HFF-Myc (cell line): ENCODE data around the gene LHFPL2.

Experiments
- DNase-seq: peaks from one replicate; pipeline ENCODE4 v3.0.0-alpha.2; 2011; ENCODE audit warnings: low read depth; ENCODE audit errors: extremely low read depth
- H3K4me3 ChIP-seq: replicated peaks from 2 replicates; pipeline ENCODE4 v1.5.1; 2011; ENCODE audit warnings: low read depth, mild to moderate bottlenecking, control low read depth, low read length
- TF ChIP-seq, protein P1 (sequence below): IDR thresholded peaks from 2 replicates; pipeline ENCODE4 v1.5.1; 2012; ENCODE audit warnings: mild to moderate bottlenecking, low read depth, low read length, control low read depth; ENCODE audit errors: missing control alignments

Gene LHFPL2

DNA sequence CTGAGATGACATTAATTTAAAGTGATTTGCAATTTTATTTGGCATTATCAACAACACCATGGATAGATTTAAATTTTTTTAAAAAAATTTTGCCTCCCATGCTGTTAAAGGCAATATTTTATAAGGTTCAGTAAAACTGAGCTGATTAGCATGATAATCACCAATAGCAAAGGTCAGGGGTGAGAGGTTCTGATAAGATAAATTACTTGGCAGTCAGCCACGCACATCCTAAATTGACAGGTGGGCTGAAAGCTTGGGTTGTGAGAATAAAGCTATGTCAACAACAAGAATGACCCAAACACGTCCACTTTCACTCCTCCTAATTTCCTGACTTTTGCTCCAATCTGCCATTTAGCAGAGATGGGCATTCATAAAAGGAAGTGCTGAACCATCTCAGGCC lies 127.1 kb downstream of the LHFPL2 start:
- no peak for DNase-seq
- TF ChIP-seq, protein P1, sequence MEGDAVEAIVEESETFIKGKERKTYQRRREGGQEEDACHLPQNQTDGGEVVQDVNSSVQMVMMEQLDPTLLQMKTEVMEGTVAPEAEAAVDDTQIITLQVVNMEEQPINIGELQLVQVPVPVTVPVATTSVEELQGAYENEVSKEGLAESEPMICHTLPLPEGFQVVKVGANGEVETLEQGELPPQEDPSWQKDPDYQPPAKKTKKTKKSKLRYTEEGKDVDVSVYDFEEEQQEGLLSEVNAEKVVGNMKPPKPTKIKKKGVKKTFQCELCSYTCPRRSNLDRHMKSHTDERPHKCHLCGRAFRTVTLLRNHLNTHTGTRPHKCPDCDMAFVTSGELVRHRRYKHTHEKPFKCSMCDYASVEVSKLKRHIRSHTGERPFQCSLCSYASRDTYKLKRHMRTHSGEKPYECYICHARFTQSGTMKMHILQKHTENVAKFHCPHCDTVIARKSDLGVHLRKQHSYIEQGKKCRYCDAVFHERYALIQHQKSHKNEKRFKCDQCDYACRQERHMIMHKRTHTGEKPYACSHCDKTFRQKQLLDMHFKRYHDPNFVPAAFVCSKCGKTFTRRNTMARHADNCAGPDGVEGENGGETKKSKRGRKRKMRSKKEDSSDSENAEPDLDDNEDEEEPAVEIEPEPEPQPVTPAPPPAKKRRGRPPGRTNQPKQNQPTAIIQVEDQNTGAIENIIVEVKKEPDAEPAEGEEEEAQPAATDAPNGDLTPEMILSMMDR: no peak
- H3K4me3 ChIP-seq: no peak overlapping the region

DNA sequence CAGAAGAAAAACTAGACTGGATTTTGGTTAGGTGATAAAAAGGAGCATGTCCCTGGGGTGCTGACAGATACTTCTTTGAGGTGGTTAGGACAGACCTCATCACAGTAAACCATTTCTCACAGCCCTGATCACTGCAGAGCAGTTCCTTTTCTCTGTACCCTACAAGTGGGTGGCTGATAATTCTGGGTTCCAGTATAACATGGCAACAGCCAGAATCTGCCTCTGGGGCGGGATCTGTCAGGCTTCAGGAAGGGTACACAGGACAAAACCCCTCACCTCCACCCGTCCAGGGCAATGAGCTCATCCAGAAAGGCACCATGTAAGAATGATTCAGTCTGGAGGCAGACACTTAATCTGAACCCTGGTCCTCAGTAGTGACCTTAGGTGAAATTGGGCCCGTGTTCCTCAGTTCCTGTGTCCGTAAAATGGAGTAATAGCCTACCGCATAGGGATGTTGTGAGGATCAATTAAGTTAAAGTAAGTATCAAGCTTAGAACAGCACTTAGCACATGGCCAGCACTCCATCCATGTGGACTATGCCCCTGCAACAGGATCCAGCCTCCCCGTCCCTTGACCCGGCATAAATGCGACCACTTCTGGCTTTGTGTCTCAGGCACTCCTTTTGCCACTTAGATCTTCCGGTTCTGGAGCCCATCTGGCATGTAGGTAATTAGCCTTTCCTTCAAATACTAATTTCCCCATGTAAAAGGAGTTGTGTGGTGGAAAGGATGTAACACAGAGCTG lies 129.2 kb downstream of the LHFPL2 start:
- no peak overlapping the region for H3K4me3 ChIP-seq
- DNase-seq: no peak
- TF ChIP-seq, protein P1: no peak

DNA sequence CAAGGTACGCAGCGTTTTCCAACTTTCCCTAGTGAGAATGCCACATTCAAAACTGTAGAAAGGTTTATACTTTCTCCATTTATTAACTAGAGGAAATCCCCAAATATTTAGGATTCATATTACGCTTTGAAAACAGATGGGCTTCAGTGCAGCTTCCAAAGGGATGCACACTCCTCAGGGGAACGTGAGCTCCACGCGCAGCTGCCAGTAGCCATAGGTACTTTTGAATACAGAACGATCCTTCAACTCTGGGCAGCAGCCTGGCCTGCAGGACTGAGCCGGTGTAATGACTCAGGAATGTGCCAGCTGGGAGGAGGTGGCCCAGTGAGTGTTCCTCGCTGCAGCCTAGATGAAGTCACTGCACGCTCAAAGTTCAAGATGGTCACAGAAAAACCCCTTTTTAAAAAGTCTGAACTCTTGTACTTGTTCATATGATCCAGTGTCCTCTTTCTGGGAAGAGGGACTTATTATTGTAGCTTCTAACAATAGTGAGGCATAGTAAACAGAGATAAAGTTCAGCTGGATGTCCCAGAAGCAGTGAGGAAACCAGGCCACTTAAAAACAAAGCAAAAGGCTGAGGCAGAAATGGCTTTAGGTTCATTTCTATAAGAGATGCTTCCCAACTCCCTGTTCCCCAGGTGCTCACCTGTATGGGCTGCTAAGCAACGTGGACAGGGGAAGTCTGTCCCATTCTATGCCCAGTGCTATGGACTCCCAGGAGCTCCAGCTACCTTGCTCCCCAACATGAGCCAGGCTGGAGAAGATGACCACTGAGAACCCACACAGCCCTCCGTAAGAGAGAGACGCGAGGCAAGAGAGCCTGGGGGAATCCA lies 130.0 kb downstream of the LHFPL2 start:
- TF ChIP-seq, protein P1: no peak
- peak; percentile 42 for DNase-seq
- no peak overlapping the region for H3K4me3 ChIP-seq

DNA sequence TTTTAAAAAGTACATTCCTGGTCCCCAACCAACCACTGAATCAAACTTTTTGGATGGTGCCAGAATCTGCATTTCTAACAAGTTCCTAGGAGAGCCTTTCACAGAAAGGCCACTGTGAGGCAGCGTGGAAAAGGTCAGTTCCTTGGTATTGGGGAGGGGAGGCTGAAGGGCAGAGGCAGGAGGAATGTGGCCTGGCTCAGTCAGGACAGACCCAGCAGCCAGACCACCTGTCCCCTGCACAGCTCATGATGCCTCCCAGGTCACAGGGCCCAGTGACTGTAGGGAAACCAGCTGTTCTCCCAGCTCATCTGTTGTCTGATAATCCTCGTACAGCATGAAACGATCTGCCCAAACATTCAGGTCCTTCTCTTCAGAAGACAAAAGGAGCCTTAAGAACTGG lies 132.9 kb downstream of the LHFPL2 start:
- TF ChIP-seq, protein P1: no peak
- H3K4me3 ChIP-seq: no peak overlapping the region
- no peak for DNase-seq

DNA sequence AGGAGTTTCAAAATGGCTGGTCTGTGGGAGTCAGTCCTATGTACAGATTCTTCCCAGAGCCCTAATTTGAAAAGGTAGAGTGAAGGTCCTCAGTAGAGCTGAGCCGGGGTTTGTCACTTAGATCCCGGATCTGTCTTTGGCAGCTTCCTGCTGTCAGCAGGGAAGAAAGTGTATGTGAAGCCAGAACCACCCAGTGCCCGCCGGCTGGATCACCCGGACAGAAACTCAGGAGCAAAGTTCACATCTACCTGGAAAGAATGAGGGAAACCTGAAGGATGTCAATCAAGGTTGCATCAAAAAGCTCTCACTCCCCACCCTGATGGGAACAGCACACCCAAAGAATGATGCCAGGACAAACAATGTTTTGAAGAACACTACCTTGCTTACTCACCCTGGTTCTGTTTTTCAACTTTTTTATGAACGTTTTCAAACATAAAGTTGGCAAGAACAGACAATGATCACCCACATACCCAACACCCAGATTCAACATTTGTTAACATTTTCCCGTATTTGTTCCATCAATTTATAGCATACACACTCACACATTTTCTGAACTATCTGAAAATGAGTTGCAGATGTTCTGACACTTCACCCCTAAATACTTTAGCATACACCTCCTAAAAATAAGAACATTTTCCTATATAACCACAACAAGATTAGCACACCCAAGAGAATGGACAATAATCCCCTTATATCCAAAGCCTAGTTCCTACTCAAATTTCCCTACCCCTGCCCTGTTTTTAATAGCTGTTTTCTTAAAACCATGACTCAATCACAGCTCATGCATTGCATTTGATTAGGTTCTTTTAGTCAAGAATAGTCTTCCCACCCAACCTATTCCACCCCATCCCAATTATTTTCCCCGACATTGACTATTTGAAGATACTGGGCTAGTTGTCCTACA lies 133.9 kb downstream of the LHFPL2 start:
- TF ChIP-seq, protein P1: no peak
- no peak for DNase-seq
- no peak overlapping the region for H3K4me3 ChIP-seq

DNA sequence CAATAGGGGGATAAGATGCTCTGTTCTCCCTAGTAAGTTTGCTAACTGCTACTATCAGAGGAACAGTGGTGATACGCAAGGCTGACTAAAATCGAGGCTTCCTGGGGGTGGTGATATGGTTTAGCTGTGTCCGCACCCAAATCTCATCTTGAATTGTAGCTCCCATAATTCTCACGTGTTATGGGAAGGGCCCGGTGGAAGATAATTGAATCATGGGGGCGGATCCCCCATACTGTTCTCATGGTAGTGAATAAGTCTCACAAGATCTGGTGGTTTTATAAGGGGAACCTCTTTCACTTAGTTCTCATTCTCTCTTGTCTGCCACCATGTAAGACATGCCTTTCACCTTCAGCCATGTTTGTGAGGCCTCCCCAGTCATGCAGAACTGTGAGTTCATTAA lies 135.1 kb downstream of the LHFPL2 start:
- no peak for DNase-seq
- TF ChIP-seq, protein P1: no peak
- H3K4me3 ChIP-seq: no peak overlapping the region
